Vagina (tissue), 2 donors: ENCODE data around the gene IFT122.

Experiments
- CTCF ChIP-seq, 3 experiments: fragments of 450-650 bp in 2 of 3; fragments of 200-600 bp in 1 of 3; sonication (generic) in 1 of 3; IDR thresholded peaks; one replicate each; pipeline ENCODE4 v1.5.1; 2017 to 2019; ENCODE audit warnings: antibody characterized with exemption in 3 of 3, mild to moderate bottlenecking in 2 of 3, moderate library complexity in 2 of 3
- POLR2AphosphoS5 ChIP-seq, 2 donors: sonication (generic); formaldehyde crosslinking; IDR thresholded peaks; one replicate each; pipeline ENCODE4 v1.9.0; 2017; ENCODE audit warnings: antibody characterized with exemption in 2 of 2, mild to moderate bottlenecking in 2 of 2, low read depth in 1 of 2; ENCODE audit not compliant: insufficient read depth in 1 of 2

- no peak for TF ChIP-seq CTCF (IDR thresholded peaks at IDR 0.05)
- TF ChIP-seq POLR2AphosphoS5 (IDR thresholded peaks at IDR 0.05; ENCODE audit: insufficient read depth in 1 of 2, low read depth in 1 of 2) = no peak
Observed at GRCh38 chr3:129558081-129558771, 118.2 kb downstream of the IFT122 start.
